OCI-LY3 (cell line): ENCODE data around the gene STRA6.

Experiments
- CTCF ChIP-seq: fragments of 200-600, 300-600 bp; sonication (generic); IDR thresholded peaks from 2 replicates; pipeline ENCODE4 v1.5.1; 2014; ENCODE audit warnings: antibody characterized with exemption, low read length, low read depth
- EZH2phosphoT487 ChIP-seq: fragments of 200-600 bp; shearing (Covaris generic); IDR thresholded peaks from 2 replicates; pipeline ENCODE4 v1.6.1; 2018; ENCODE audit warnings: antibody characterized with exemption, mixed run types, low read depth

- TF ChIP-seq CTCF (no peak), EZH2phosphoT487 (no peak)
These were observed 15.6 kb upstream of the STRA6 start for GRCh38 chr15:74217907-74218885.
